ENCODE results near the gene USH2A. TPM values are rescaled to one million over a fixed set of nuclear protein-coding genes. Genes with fewer than 3 reads are reported as not detected.

Gene USH2A
- total RNA-seq, 1 experiment from 2014 or later: not detected

- no TSS peak for BruUV-seq (replicated peaks)
- CTCF ChIA-PET: no interaction called here
Observed at GRCh38 chr1:215819114-215819513, 604.1 kb downstream of the USH2A start.

DNA sequence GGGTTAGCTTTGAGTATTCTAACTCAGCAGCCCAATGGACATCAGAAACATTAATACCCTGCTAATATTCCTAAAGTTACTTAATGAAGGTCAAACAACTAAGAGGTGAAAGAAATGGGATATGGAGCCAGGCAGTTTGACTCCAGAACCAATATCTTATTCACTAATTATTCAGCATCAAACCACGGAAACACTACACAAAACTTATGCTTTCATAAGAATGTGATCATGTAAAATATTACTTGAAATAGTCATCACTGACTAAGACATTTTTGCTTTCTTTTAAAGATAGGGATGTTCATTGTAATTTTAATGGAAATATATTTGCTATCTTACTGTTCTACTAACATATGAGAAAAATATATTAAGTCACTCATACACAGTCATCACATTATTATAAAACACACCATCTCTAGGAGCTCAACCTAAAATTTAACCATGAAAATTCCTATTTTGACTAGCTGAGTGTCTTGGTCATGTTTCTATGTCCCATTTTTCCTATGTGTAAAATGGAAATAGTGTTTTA is 615.3 kb downstream of the USH2A start:
- Histone ChIP-seq H3K4me1 (ENCODE audit: control insufficient read depth in 1 of 2, insufficient read depth in 2 of 2, low read length in 2 of 2) (no peaks in the 10 kb centered on the region), H3K27ac (ENCODE audit: low read depth, low read length) (no peak overlapping the region), H3K27me3 (ENCODE audit: insufficient read depth, low read length) (no peaks in the 10 kb centered on the region), H3K4me2 (ENCODE audit: low read length) (no peak overlapping the region), H3K9ac (ENCODE audit: low read length) (no peak overlapping the region), H4K20me1 (ENCODE audit: insufficient read depth) (no peaks in the 10 kb centered on the region), H2AFZ (ENCODE audit: low read depth, low read length, poor library complexity, severe bottlenecking) (no peak overlapping the region), H3K79me2 (ENCODE audit: insufficient read depth, low read length) (no peaks in the 10 kb centered on the region), H3K9me2 (ENCODE audit: insufficient read depth) (no peaks in the 10 kb centered on the region), H3K9me3 (ENCODE audit: control insufficient read depth in 1 of 2, insufficient read depth in 1 of 2, low read depth in 1 of 2, low read length in 2 of 2) (peaks cover 0 to 3% of the 10 kb centered on the region in 2 experiments; a peak in 1 of 4 replicates), H3K4me3 (replicated peaks in 1 of 2; ENCODE audit: low read depth in 1 of 2, low read length in 2 of 2) (no peak overlapping the region), H3K36me3 (ENCODE audit: control insufficient read depth in 1 of 2, insufficient read depth in 2 of 2, low read length in 2 of 2) (no peaks in the 10 kb centered on the region)
- no peak for TF ChIP-seq ZFX (IDR thresholded peaks at IDR 0.05)
- TF ChIP-seq EGR1 (IDR thresholded peaks at IDR 0.05; ENCODE audit: low read depth): no peak
- TF ChIP-seq, protein P1, sequence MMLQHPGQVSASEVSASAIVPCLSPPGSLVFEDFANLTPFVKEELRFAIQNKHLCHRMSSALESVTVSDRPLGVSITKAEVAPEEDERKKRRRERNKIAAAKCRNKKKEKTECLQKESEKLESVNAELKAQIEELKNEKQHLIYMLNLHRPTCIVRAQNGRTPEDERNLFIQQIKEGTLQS (IDR thresholded peaks at IDR 0.05): no peak
- no peak for TF ChIP-seq FOSL1 (IDR thresholded peaks at IDR 0.05; ENCODE audit: low read depth)
- no peak for TF ChIP-seq POLR2A (IDR thresholded peaks at IDR 0.05; ENCODE audit: borderline replicate concordance, extremely low read depth, insufficient read depth, insufficient read length)
- no peak for TF ChIP-seq ELF1 (IDR thresholded peaks at IDR 0.05; ENCODE audit: borderline replicate concordance, low read depth)
- TF ChIP-seq SIN3A (IDR thresholded peaks at IDR 0.05; ENCODE audit: low read depth): no peak
- no peak for TF ChIP-seq JUND (IDR thresholded peaks at IDR 0.05)
- intact Hi-C loops (cut with micrococcal nuclease): no loop called here
- BruUV-seq (replicated peaks): no TSS peak
- ATAC-seq (no peak), DNase-seq (ENCODE audit: low read depth, low spot score) (no peak)
- ChIA-PET CTCF (no interaction called here), RAD21 (ENCODE audit: low non-redundant PET in 1 of 2, low total read pairs in 2 of 2, uncharacterized antibody in 2 of 2, unreplicated experiment in 2 of 2) (no interaction called here), POLR2A (no interaction called here)

More at GRCh38 chr1:215819114-215819513, 604.1 kb downstream of the USH2A start:
- H3K27ac ChIP-seq (ENCODE audit: low read depth, low read length): no peak overlapping the region
- no peaks in the 10 kb centered on the region for H3K9me3 ChIP-seq (ENCODE audit: control insufficient read depth in 1 of 2, insufficient read depth in 1 of 2, low read depth in 1 of 2, low read length in 2 of 2)
- H3K4me3 ChIP-seq (replicated peaks in 1 of 2; ENCODE audit: low read depth in 1 of 2, low read length in 2 of 2): no peak overlapping the region
- H3K27me3 ChIP-seq (ENCODE audit: insufficient read depth, low read length): no peaks in the 10 kb centered on the region
- ATAC-seq: no peak
- no peaks in the 10 kb centered on the region for H3K79me2 ChIP-seq (ENCODE audit: insufficient read depth, low read length)
- ChIA-PET RAD21 (ENCODE audit: low non-redundant PET in 1 of 2, low total read pairs in 2 of 2, uncharacterized antibody in 2 of 2, unreplicated experiment in 2 of 2) (no interaction called here), POLR2A (no interaction called here)
- no peaks in the 10 kb centered on the region for H3K9me2 ChIP-seq (ENCODE audit: insufficient read depth)
- intact Hi-C loops (cut with micrococcal nuclease): no loop called here
- no peak overlapping the region for H2AFZ ChIP-seq (ENCODE audit: low read depth, low read length, poor library complexity, severe bottlenecking)
- H3K4me2 ChIP-seq (ENCODE audit: low read length): no peak overlapping the region
- no peaks in the 10 kb centered on the region for H4K20me1 ChIP-seq (ENCODE audit: insufficient read depth)
- no peak overlapping the region for H3K9ac ChIP-seq (ENCODE audit: low read length)
- DNase-seq (ENCODE audit: low read depth, low spot score): no peak
- H3K36me3 ChIP-seq (ENCODE audit: control insufficient read depth in 1 of 2, insufficient read depth in 2 of 2, low read length in 2 of 2): no peaks in the 10 kb centered on the region
- no peaks in the 10 kb centered on the region for H3K4me1 ChIP-seq (ENCODE audit: control insufficient read depth in 1 of 2, insufficient read depth in 2 of 2, low read length in 2 of 2)
- TF ChIP-seq SIN3A (IDR thresholded peaks at IDR 0.05; ENCODE audit: low read depth) (no peak), POLR2A (IDR thresholded peaks at IDR 0.05; ENCODE audit: borderline replicate concordance, extremely low read depth, insufficient read depth, insufficient read length) (no peak), EZH2 (IDR thresholded peaks at IDR 0.05) (no peak), RAD21 (IDR thresholded peaks at IDR 0.05; ENCODE audit: low read depth) (no peak), CBX3 (IDR thresholded peaks at IDR 0.05; ENCODE audit: low read depth) (no peak), EGR1 (IDR thresholded peaks at IDR 0.05; ENCODE audit: low read depth) (no peak), ZNF274 (IDR thresholded peaks at IDR 0.05; ENCODE audit: low read depth, low read length) (no peak), ZFX (IDR thresholded peaks at IDR 0.05) (no peak), EZH2phosphoT487 (IDR thresholded peaks at IDR 0.05; ENCODE audit: borderline replicate concordance) (no peak)
- TF ChIP-seq, protein P1 (IDR thresholded peaks at IDR 0.05): no peak

Measured in HCT116 (cell line).